ENCODE measurements around the gene GADL1.

Gene GADL1

GRCh38 chr3:30702038-30702827 is 192.2 kb downstream of the GADL1 start:
- Histone ChIP-seq H3K4me1 (ENCODE audit: control insufficient read depth, insufficient read depth, low read length) (no peaks in the 10 kb centered on the region), H3K27ac (ENCODE audit: extremely low read depth, low read depth, low read length) (no peak overlapping the region), H3K9me3 (ENCODE audit: control insufficient read depth, insufficient read depth, low read depth, low read length) (no peaks in the 10 kb centered on the region), H3K4me3 (ENCODE audit: low read depth, low read length) (no peak overlapping the region), H3K36me3 (ENCODE audit: control insufficient read depth in 2 of 2, insufficient read depth in 1 of 2, low read length in 2 of 2) (no peaks in the 10 kb centered on the region)
- CTCF ChIA-PET = interaction anchor here (0.5 kb wide), 1 partner anchor 382 kb away, joined by 3 read pairs; no protein-coding TSS in a partner anchor
- TF ChIP-seq ZBTB10 (tag by site-specific recombination; IDR thresholded peaks at IDR 0.05) = no peak
- no peak for TF ChIP-seq TSHZ1 (tag by site-specific recombination; IDR thresholded peaks at IDR 0.05; ENCODE audit: borderline replicate concordance)
- TF ChIP-seq ZNF549 (tag by site-specific recombination; IDR thresholded peaks at IDR 0.05) = no peak
- TF ChIP-seq ZNF341 (tag by site-specific recombination; IDR thresholded peaks at IDR 0.05; ENCODE audit: low read depth) = no peak
- TF ChIP-seq MZF1 (tag by site-specific recombination; IDR thresholded peaks at IDR 0.05; ENCODE audit: borderline replicate concordance) = no peak
- no peak for TF ChIP-seq ZNF48 (tag by site-specific recombination; IDR thresholded peaks at IDR 0.05)
- no peak for TF ChIP-seq ZNF623 (tag by site-specific recombination; IDR thresholded peaks at IDR 0.05)
- no peak for TF ChIP-seq PRDM6 (tag by site-specific recombination; IDR thresholded peaks at IDR 0.05)
- no peak for TF ChIP-seq ZBTB8A (tag by site-specific recombination; IDR thresholded peaks at IDR 0.05)
- POLR2A ChIA-PET = no interaction called here

GRCh38 chr3:30700702-30701321 is 193.6 kb downstream of the GADL1 start:
- POLR2A ChIA-PET = no interaction called here
- no peaks in the 10 kb centered on the region for H3K36me3 ChIP-seq (ENCODE audit: control insufficient read depth in 2 of 2, insufficient read depth in 1 of 2, low read length in 2 of 2)
- TF ChIP-seq MEIS1 (CRISPR knock-in tag; IDR thresholded peaks at IDR 0.05; ENCODE audit: borderline replicate concordance) (no peak), ZNF548 (tag by site-specific recombination; IDR thresholded peaks at IDR 0.05) (no peak), ZNF112 (tag by site-specific recombination; IDR thresholded peaks at IDR 0.05) (no peak), ZNF302 (tag by site-specific recombination; IDR thresholded peaks at IDR 0.05; ENCODE audit: low read depth) (no peak), ZBTB11 (tag by site-specific recombination; conservative IDR thresholded peaks at IDR 0.05; ENCODE audit: low read depth) (no peak), ZNF366 (tag by site-specific recombination; conservative IDR thresholded peaks at IDR 0.05) (no peak), ZNF777 (tag by site-specific recombination; IDR thresholded peaks at IDR 0.05; ENCODE audit: borderline replicate concordance) (no peak), ZFP41 (tag by site-specific recombination; IDR thresholded peaks at IDR 0.05; ENCODE audit: borderline replicate concordance) (no peak), ZNF549 (tag by site-specific recombination; IDR thresholded peaks at IDR 0.05) (no peak), ZNF133 (tag by site-specific recombination; IDR thresholded peaks at IDR 0.05) (no peak), ZNF792 (tag by site-specific recombination; IDR thresholded peaks at IDR 0.05) (no peak), GLI4 (tag by site-specific recombination; IDR thresholded peaks at IDR 0.05) (no peak), ZNF654 (tag by site-specific recombination; IDR thresholded peaks at IDR 0.05; ENCODE audit: low read depth) (no peak), SCRT1 (tag by site-specific recombination; IDR thresholded peaks at IDR 0.05; ENCODE audit: borderline replicate concordance) (no peak)

More at GRCh38 chr3:30700702-30701321, 193.6 kb downstream of the GADL1 start:
- CTCF ChIA-PET = interaction anchor here (0.6 kb wide), 1 partner anchor 473 kb away, joined by 3 read pairs; no protein-coding TSS in a partner anchor
- H3K4me3 ChIP-seq (ENCODE audit: low read depth, low read length) = no peak overlapping the region
- H3K4me1 ChIP-seq (ENCODE audit: control insufficient read depth, insufficient read depth, low read length) = no peaks in the 10 kb centered on the region
- H3K27ac ChIP-seq (ENCODE audit: extremely low read depth, low read depth, low read length) = no peak overlapping the region
- H3K9me3 ChIP-seq (ENCODE audit: control insufficient read depth, insufficient read depth, low read depth, low read length) = no peaks in the 10 kb centered on the region
